Limb (tissue), 2 donors: ENCODE measurements around the gene PRKCH.

Experiments used
- DNase-seq, 2 donors: peaks; one replicate each; pipeline ENCODE4 v3.0.0-alpha.2; 2016; ENCODE audit errors: extremely low spot score in 2 of 2

PRKCH gene

GRCh38 chr14:61563162-61563511 lies 241.8 kb downstream of the PRKCH start:
- DNase-seq = no peak

- DNase-seq = no peak
These were observed 242.7 kb downstream of the PRKCH start for GRCh38 chr14:61563880-61564617.

GRCh38 chr14:61564618-61565091 lies 243.3 kb downstream of the PRKCH start:
- no peak for DNase-seq

GRCh38 chr14:61565181-61565580 lies 243.8 kb downstream of the PRKCH start:
- no peak for DNase-seq

GRCh38 chr14:61565836-61566536 lies 244.6 kb downstream of the PRKCH start:
- DNase-seq = no peak

- no peak for DNase-seq
These were observed 245.3 kb downstream of the PRKCH start for GRCh38 chr14:61566537-61567225.

- DNase-seq = no peak
These were observed 246.6 kb downstream of the PRKCH start for GRCh38 chr14:61567838-61568571.

- no peak for DNase-seq
These were observed 247.2 kb downstream of the PRKCH start for GRCh38 chr14:61568572-61569011.

- DNase-seq = no peak
These were observed 247.9 kb downstream of the PRKCH start for GRCh38 chr14:61569308-61569707.

GRCh38 chr14:61569812-61570548 lies 248.6 kb downstream of the PRKCH start:
- DNase-seq = no peak

- DNase-seq = no peak
These were observed 249.3 kb downstream of the PRKCH start for GRCh38 chr14:61570549-61571290.

GRCh38 chr14:61571917-61572316 lies 250.5 kb downstream of the PRKCH start:
- no peak for DNase-seq

- no peak for DNase-seq
These were observed 251.9 kb downstream of the PRKCH start for GRCh38 chr14:61573321-61573720.

GRCh38 chr14:61573748-61574513 lies 252.6 kb downstream of the PRKCH start:
- DNase-seq = no peak

GRCh38 chr14:61574514-61574807 lies 253.1 kb downstream of the PRKCH start:
- DNase-seq = no peak

- no peak for DNase-seq
These were observed 253.7 kb downstream of the PRKCH start for GRCh38 chr14:61575126-61575525.

- DNase-seq = no peak
These were observed 254.3 kb downstream of the PRKCH start for GRCh38 chr14:61575551-61576150.

- DNase-seq = no peak
These were observed 256.1 kb downstream of the PRKCH start for GRCh38 chr14:61577506-61577931.

GRCh38 chr14:61578745-61579144 lies 257.4 kb downstream of the PRKCH start:
- no peak for DNase-seq
